GM12878 (cell line): ENCODE data around the gene KCNQ1. TPM values are rescaled to one million over a fixed set of nuclear protein-coding genes. Genes with fewer than 3 reads are reported as not detected.
A peak's percentile ranks its signal among the peaks of the same experiment; 100 is the strongest.

ENCODE experiments used
- BCL11A ChIP-seq: IDR thresholded peaks from 2 replicates; pipeline ENCODE4 v1.6.1; 2011; ENCODE audit warnings: low read depth, low read length
- CHD1 ChIP-seq: IDR thresholded peaks from 2 replicates; pipeline ENCODE4 v1.6.1; 2012; ENCODE audit warnings: low read depth, low read length, improper control_type of control experiment
- EED ChIP-seq: sonication (generic); IDR thresholded peaks from 2 replicates; pipeline ENCODE4 v1.6.1; 2016; ENCODE audit warnings: antibody characterized with exemption, low read depth
- EP300 ChIP-seq, 2 experiments: fragments of 150-350 bp in 1 of 2; IDR thresholded peaks; 2 replicates each; pipeline ENCODE4 v1.6.1; 2011 to 2012; ENCODE audit warnings: low read depth in 2 of 2, low read length in 2 of 2, borderline replicate concordance in 1 of 2, improper control_type of control experiment in 1 of 2, inconsistent platforms in 1 of 2; ENCODE audit not compliant: control insufficient read depth in 1 of 2
- GABPA ChIP-seq: IDR thresholded peaks from 2 replicates; pipeline ENCODE4 v1.6.1; 2014; ENCODE audit warnings: antibody characterized with exemption, low read depth, mild to moderate bottlenecking, inconsistent platforms
- IKZF1 ChIP-seq: fragments of 450-650 bp; conservative IDR thresholded peaks from 2 replicates; pipeline ENCODE4 v1.6.1; 2017; ENCODE audit warnings: antibody characterized with exemption, mild to moderate bottlenecking
- IKZF2 ChIP-seq, 2 experiments: fragments of 450-650 bp; IDR thresholded peaks; 2 replicates each; pipeline ENCODE4 v1.6.1; 2017; ENCODE audit warnings: mild to moderate bottlenecking in 2 of 2, moderate library complexity in 2 of 2
- IRF4 ChIP-seq: IDR thresholded peaks from 2 replicates; pipeline ENCODE4 v1.6.1; 2011; ENCODE audit warnings: low read depth, low read length
- IRF5 ChIP-seq: fragments of 450-650 bp; IDR thresholded peaks from 2 replicates; pipeline ENCODE4 v1.6.1; 2017; ENCODE audit warnings: borderline replicate concordance
- JUND ChIP-seq: IDR thresholded peaks from 2 replicates; pipeline ENCODE4 v1.6.1; 2012; ENCODE audit warnings: low read depth, mild to moderate bottlenecking, low read length, improper control_type of control experiment, moderate library complexity
- MLLT1 ChIP-seq: fragments of 450-650 bp; IDR thresholded peaks from 2 replicates; pipeline ENCODE4 v1.6.1; 2016; ENCODE audit warnings: mild to moderate bottlenecking
- NFYB ChIP-seq: IDR thresholded peaks from 2 replicates; pipeline ENCODE4 v1.6.1; 2011; ENCODE audit warnings: low read depth, mild to moderate bottlenecking, low read length, improper control_type of control experiment, moderate library complexity; ENCODE audit not compliant: insufficient read depth
- PKNOX1 ChIP-seq: fragments of 450-650 bp; IDR thresholded peaks from 2 replicates; pipeline ENCODE4 v1.6.1; 2016; ENCODE audit warnings: mild to moderate bottlenecking
- PML ChIP-seq: IDR thresholded peaks from 2 replicates; pipeline ENCODE4 v1.6.1; 2012; ENCODE audit warnings: low read length, inconsistent platforms
- RAD51 ChIP-seq: fragments of 450-650 bp; IDR thresholded peaks from 2 replicates; pipeline ENCODE4 v1.6.1; 2016; ENCODE audit warnings: moderate library complexity, mild to moderate bottlenecking, inconsistent platforms
- RB1 ChIP-seq: fragments of 450-650 bp; formaldehyde crosslinking; IDR thresholded peaks from 2 replicates; pipeline ENCODE4 v1.6.1; 2017; ENCODE audit warnings: mild to moderate bottlenecking, borderline replicate concordance
- RBBP5 ChIP-seq: fragments of 200-600 bp; sonication (generic); conservative IDR thresholded peaks from 2 replicates; pipeline ENCODE4 v1.6.1; 2016
- RELA ChIP-seq: fragments of 450-650 bp; IDR thresholded peaks from 2 replicates; pipeline ENCODE4 v1.8.0; 2014; ENCODE audit warnings: borderline replicate concordance; ENCODE audit not compliant: partially characterized antibody
- SIX5 ChIP-seq: IDR thresholded peaks from 2 replicates; pipeline ENCODE4 v1.6.1; 2011; ENCODE audit warnings: mild to moderate bottlenecking, low read depth, low read length, moderate library complexity; ENCODE audit not compliant: severe bottlenecking
- SPI1 ChIP-seq: IDR thresholded peaks from 2 replicates; pipeline ENCODE4 v1.6.1; 2011; ENCODE audit warnings: low read depth, mild to moderate bottlenecking, low read length, moderate library complexity, borderline replicate concordance; ENCODE audit not compliant: insufficient read depth
- SUPT20H ChIP-seq: IDR thresholded peaks from 2 replicates; pipeline ENCODE4 v1.6.1; 2011; ENCODE audit warnings: low read depth, mild to moderate bottlenecking, low read length, moderate library complexity, borderline replicate concordance; ENCODE audit not compliant: control insufficient read depth
- polyA plus RNA-seq, 11 experiments: library from polyadenylated mRNA; depleted of rRNA in 4 of 11; unstranded in 6 of 11; stranded (reverse) in 5 of 11; fragments of >200 nt; fragmentation: Nextera tagmentation in 4 of 11; fragmentation: Illumina TruSeq in 1 of 11; extraction: Ambion mirVana in 4 of 11; extraction: Trizol in 1 of 11; gene quantifications; 1 replicate in 1 of 11; 2 replicates in 10 of 11; pipeline versions ENCODE4 v1.2.1 to v1.2.3, GENCODE V29; 2011 to 2016; ENCODE audit warnings: inconsistent platforms in 2 of 11, missing spikeins in 2 of 11, low read depth in 1 of 11
- total RNA-seq, 4 experiments: library from RNA; depleted of rRNA in 3 of 4; stranded (reverse); fragments of >200 nt in 3 of 4; fragmentation: Illumina TruSeq in 1 of 4; extraction: Trizol in 1 of 4; gene quantifications; 2 replicates each; pipeline versions ENCODE4 v1.2.1 to v1.2.3, GENCODE V29; 2013 to 2021
- TF ChIP-seq, protein P1 (sequence below): IDR thresholded peaks from 2 replicates; pipeline ENCODE4 v1.6.1; 2012; ENCODE audit warnings: low read depth, low read length, improper control_type of control experiment
- TF ChIP-seq, protein P2 (sequence below): fragments of 450-650 bp; IDR thresholded peaks from 2 replicates; pipeline ENCODE4 v1.6.1; 2018; ENCODE audit warnings: mild to moderate bottlenecking, low read depth, moderate library complexity; ENCODE audit not compliant: partially characterized antibody

The KCNQ1 gene
- total and polyA plus RNA-seq, 10 of the 15 experiments (the other 5 are each of a cell fraction or from before 2014, with no cell fraction given): 0.03 to 0.15 (median 0.12) TPM; not detected in 7

DNA sequence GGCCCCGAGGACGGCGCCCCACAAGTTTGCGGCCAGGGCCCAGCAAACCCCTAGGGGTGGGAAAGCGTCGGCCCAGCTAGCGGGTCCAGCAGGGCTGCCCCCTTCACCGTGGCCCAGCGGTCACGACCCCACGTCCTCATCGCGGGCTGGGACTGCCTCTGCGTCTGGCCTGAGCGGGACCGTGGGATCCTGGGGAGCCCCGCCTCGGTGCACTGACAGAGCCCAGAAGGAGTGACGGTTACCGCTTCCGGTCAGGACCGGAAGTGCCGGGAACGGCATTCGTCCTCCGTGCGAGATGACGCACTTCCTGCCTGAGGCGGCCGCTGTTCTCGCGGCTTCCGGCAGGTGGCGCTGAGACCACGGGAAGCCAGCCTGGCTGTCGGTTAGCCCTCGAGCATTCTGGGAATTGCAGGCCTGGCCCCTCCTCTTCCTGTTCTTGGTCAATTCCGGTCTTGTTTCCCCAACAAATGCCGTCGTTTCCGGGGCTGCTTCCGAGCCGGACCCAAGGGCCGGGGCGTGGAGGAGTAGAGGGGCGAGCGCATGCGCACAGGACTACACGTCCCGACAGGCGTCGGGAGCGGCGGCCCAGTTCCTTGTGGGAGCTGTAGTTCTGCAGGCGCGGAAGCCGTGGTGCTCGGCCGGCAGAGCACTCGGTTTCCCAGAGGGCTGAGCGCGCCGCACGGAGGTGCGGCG lies 44.6 kb upstream of the KCNQ1 start, which contains the start of gene TSSC4 (continued):
- TF ChIP-seq IRF5 (no peak), MLLT1 (peak; percentile 59; the same call in 1 of the 2 replicates), SPI1 (peak; percentile 71), IKZF2 (IDR thresholded peaks at IDR 0.05) (peak in 1 of 2 experiments; percentile 13; a peak in 1 of 4 replicates), PML (peak; percentile 79; the same call in 1 of the 2 replicates), RBBP5 (no peak), GABPA (peak; percentile 97), EED (peak; percentile 32; the same call in 1 of the 2 replicates), IRF4 (peak; percentile 46; the same call in 1 of the 2 replicates), RAD51 (no peak), PKNOX1 (peak; percentile 93), EP300 (IDR thresholded peaks at IDR 0.05; ENCODE audit: borderline replicate concordance in 1 of 2, control insufficient read depth in 1 of 2, low read depth in 2 of 2, low read length in 2 of 2) (peak; percentile 39 to 64; a peak in 3 of 4 replicates), SUPT20H (no peak), IKZF1 (peak; percentile 100), CHD1 (0 out of 2 replicates have a peak, but pooled peaks have one; percentile 47), NFYB (no peak), RELA (no peak), SIX5 (peak; percentile 94), RB1 (0 out of 2 replicates have a peak, but pooled peaks have one; percentile 61), BCL11A (peak; percentile 41; the same call in 1 of the 2 replicates), JUND (peak; percentile 18; the same call in 1 of the 2 replicates)
- TF ChIP-seq, protein P1, sequence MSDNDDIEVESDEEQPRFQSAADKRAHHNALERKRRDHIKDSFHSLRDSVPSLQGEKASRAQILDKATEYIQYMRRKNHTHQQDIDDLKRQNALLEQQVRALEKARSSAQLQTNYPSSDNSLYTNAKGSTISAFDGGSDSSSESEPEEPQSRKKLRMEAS: peak; percentile 48
- TF ChIP-seq, protein P2, sequence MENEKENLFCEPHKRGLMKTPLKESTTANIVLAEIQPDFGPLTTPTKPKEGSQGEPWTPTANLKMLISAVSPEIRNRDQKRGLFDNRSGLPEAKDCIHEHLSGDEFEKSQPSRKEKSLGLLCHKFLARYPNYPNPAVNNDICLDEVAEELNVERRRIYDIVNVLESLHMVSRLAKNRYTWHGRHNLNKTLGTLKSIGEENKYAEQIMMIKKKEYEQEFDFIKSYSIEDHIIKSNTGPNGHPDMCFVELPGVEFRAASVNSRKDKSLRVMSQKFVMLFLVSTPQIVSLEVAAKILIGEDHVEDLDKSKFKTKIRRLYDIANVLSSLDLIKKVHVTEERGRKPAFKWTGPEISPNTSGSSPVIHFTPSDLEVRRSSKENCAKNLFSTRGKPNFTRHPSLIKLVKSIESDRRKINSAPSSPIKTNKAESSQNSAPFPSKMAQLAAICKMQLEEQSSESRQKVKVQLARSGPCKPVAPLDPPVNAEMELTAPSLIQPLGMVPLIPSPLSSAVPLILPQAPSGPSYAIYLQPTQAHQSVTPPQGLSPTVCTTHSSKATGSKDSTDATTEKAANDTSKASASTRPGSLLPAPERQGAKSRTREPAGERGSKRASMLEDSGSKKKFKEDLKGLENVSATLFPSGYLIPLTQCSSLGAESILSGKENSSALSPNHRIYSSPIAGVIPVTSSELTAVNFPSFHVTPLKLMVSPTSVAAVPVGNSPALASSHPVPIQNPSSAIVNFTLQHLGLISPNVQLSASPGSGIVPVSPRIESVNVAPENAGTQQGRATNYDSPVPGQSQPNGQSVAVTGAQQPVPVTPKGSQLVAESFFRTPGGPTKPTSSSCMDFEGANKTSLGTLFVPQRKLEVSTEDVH: peak; percentile 94
